ENCODE measurements around the gene RUNX1. TPM values are rescaled to one million over a fixed set of nuclear protein-coding genes. Genes with fewer than 3 reads are reported as not detected.

RUNX1 gene
- polyA plus RNA-seq, 3 donors: 6.2 to 49.7 (median 8.7) TPM

DNA sequence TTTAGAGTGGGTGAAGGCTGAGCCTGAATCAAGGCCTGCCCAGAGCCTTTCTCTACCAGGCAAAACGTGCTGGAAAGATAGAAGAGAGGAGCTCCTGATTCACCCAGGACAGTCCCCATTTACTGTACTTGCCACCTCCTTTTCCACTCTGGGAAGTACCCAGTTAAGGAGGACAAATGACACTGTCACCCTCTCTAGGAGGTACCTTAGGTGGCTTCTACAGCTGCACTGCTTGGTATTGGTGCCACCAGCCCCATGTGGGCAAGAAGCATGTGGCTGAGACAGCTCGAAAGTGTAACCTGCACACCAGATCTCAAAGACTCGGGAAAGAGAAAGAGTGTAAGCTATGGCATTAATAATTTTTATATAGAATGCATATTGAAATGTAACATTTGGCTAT lies 42.3 kb downstream of the RUNX1 start:
- Histone ChIP-seq H3K4me2 (replicated peaks; ENCODE audit: extremely low read depth, low read length, poor library complexity, severe bottlenecking) (no peak overlapping the region), H3K9ac (ENCODE audit: insufficient read depth, low read length, poor library complexity, severe bottlenecking) (no peak overlapping the region), H2AFZ (ENCODE audit: insufficient read depth, low read depth, low read length, poor library complexity, severe bottlenecking) (no peak overlapping the region), H3K27ac (ENCODE audit: low read depth in 1 of 2, low read length in 2 of 2) (no peak overlapping the region), H3K4me1 (ENCODE audit: control insufficient read depth in 1 of 2, insufficient read depth in 2 of 2, low read length in 2 of 2) (peaks cover 6 to 16% of the 10 kb centered on the region in 2 donors), H3K27me3 (ENCODE audit: control insufficient read depth in 2 of 2, insufficient read depth in 2 of 2, low read length in 2 of 2) (no peaks in the 10 kb centered on the region), H3K9me3 (replicated peaks in 1 of 2; ENCODE audit: control insufficient read depth in 1 of 2, insufficient read depth in 1 of 2, low read length in 2 of 2) (no peaks in the 10 kb centered on the region), H3K4me3 (replicated peaks in 1 of 3; ENCODE audit: low read depth in 2 of 3, low read length in 3 of 3) (no peak overlapping the region), H3K36me3 (replicated peaks in 1 of 2; ENCODE audit: control insufficient read depth in 1 of 2, insufficient read depth in 2 of 2, low read length in 2 of 2) (peaks cover 13 to 48% of the 10 kb centered on the region in 2 donors), H3K79me2 (ENCODE audit: insufficient read depth, low read length) (peaks cover 97% of the 10 kb centered on the region), H4K20me1 (ENCODE audit: insufficient read depth, low read length) (peaks cover 95% of the 10 kb centered on the region)
- Mint-ChIP-seq H3K9me3 (no peaks in the 10 kb centered on the region), H3K36me3 (peaks cover 44% of the 10 kb centered on the region in 2 donors), H3K4me3 (no peak overlapping the region), H3K4me1 (peaks cover 34% of the 10 kb centered on the region), H3K27ac (peak overlapping the region in 2 of 7 donors; percentile 24 to 39), H3K27me3 (ENCODE audit: low read depth in 3 of 3) (peaks cover 0 to 1% (median 0%) of the 10 kb centered on the region in 3 donors)
- TF ChIP-seq, protein P1, sequence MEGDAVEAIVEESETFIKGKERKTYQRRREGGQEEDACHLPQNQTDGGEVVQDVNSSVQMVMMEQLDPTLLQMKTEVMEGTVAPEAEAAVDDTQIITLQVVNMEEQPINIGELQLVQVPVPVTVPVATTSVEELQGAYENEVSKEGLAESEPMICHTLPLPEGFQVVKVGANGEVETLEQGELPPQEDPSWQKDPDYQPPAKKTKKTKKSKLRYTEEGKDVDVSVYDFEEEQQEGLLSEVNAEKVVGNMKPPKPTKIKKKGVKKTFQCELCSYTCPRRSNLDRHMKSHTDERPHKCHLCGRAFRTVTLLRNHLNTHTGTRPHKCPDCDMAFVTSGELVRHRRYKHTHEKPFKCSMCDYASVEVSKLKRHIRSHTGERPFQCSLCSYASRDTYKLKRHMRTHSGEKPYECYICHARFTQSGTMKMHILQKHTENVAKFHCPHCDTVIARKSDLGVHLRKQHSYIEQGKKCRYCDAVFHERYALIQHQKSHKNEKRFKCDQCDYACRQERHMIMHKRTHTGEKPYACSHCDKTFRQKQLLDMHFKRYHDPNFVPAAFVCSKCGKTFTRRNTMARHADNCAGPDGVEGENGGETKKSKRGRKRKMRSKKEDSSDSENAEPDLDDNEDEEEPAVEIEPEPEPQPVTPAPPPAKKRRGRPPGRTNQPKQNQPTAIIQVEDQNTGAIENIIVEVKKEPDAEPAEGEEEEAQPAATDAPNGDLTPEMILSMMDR (IDR thresholded peaks at IDR 0.05): no peak
- DNase-seq: no peak
- intact Hi-C loops (cut with micrococcal nuclease): no loop called here
- WGBS (ENCODE audit: insufficient coverage): no CpG with 5 or more reads among the region's 3 CpGs

DNA sequence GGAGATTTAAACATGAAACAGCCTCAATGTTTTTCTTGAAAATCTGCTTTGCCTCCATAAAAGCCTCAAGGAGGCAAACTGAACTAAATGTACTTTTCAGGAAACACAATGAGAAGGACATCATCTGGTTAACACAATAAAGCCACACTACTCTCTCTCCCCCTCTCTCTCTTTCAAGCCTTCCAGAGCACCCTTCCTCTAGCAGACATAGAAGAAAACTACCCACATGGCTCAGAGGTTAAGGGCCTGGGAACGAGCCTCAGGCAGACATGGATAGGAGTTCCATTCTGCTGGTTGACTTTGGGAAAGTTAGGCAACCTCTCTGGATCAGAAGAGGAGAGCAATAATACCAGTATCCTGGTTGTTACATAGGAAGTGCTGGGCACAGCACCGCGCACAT lies 42.9 kb downstream of the RUNX1 start:
- no peak for DNase-seq
- H3K27me3 Mint-ChIP-seq (ENCODE audit: low read depth in 3 of 3): no peaks in the 10 kb centered on the region
- no peak overlapping the region for H3K27ac ChIP-seq (ENCODE audit: low read depth in 1 of 2, low read length in 2 of 2)
- H3K9ac ChIP-seq (ENCODE audit: insufficient read depth, low read length, poor library complexity, severe bottlenecking): no peak overlapping the region
- H3K79me2 ChIP-seq (ENCODE audit: insufficient read depth, low read length): peaks cover 97% of the 10 kb centered on the region
- no peaks in the 10 kb centered on the region for H3K9me3 Mint-ChIP-seq
- WGBS (ENCODE audit: insufficient coverage): 93% methylated on average over 3 of the region's 3 CpGs
- peaks cover 29% of the 10 kb centered on the region for H3K4me1 Mint-ChIP-seq
- no peak overlapping the region for H3K4me2 ChIP-seq (replicated peaks; ENCODE audit: extremely low read depth, low read length, poor library complexity, severe bottlenecking)
- peaks cover 41 to 44% of the 10 kb centered on the region in 2 donors for H3K36me3 Mint-ChIP-seq
- H3K36me3 ChIP-seq (replicated peaks in 1 of 2; ENCODE audit: control insufficient read depth in 1 of 2, insufficient read depth in 2 of 2, low read length in 2 of 2): peaks cover 13 to 47% of the 10 kb centered on the region in 2 donors
- TF ChIP-seq, protein P1 (IDR thresholded peaks at IDR 0.05): no peak
- H2AFZ ChIP-seq (ENCODE audit: insufficient read depth, low read depth, low read length, poor library complexity, severe bottlenecking): no peak overlapping the region
- H3K27ac Mint-ChIP-seq: no peak overlapping the region
- H3K4me3 ChIP-seq (replicated peaks in 1 of 3; ENCODE audit: low read depth in 2 of 3, low read length in 3 of 3): no peak overlapping the region
- no peak overlapping the region for H3K4me3 Mint-ChIP-seq
- H3K9me3 ChIP-seq (replicated peaks in 1 of 2; ENCODE audit: control insufficient read depth in 1 of 2, insufficient read depth in 1 of 2, low read length in 2 of 2): no peaks in the 10 kb centered on the region
- intact Hi-C loops (cut with micrococcal nuclease): no loop called here
- peaks cover 6 to 11% of the 10 kb centered on the region in 2 donors for H3K4me1 ChIP-seq (ENCODE audit: control insufficient read depth in 1 of 2, insufficient read depth in 2 of 2, low read length in 2 of 2)
- H3K27me3 ChIP-seq (ENCODE audit: control insufficient read depth in 2 of 2, insufficient read depth in 2 of 2, low read length in 2 of 2): no peaks in the 10 kb centered on the region
- H4K20me1 ChIP-seq (ENCODE audit: insufficient read depth, low read length): peaks cover 94% of the 10 kb centered on the region
